HG02840 (cell line): ENCODE results near the gene SBF2.

Source experiments
- ATAC-seq: cut with Tn5 transposase; IDR thresholded peaks from one replicate; pipeline ENCODE4 v1.9.1; 2021; ENCODE audit warnings: mild to moderate bottlenecking, moderate library complexity, moderate number of reproducible peaks; ENCODE audit not compliant: unreplicated experiment, low FRiP score

SBF2 gene

DNA sequence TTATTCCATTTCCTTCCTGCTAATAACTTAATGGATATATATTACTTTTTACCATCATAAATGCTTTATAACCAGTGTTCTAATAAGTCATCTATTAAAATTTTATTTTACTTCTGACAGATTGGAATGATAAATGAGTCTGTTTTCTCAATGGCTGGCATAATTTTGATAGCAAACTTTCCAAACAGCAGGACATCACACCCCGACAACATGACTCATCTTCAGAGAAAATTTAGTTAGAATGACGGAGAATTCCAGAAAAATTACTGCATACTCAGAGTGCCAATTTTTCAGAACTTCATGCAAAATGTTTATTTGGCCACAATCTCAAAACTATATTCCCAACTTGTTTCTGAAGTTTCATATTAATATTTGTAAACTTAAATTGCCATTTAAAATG is 455.8 kb downstream of the SBF2 start:
- ATAC-seq = no peak

GRCh38 chr11:9834291-9834690 is 459.7 kb downstream of the SBF2 start:
- ATAC-seq = no peak

- ATAC-seq = no peak
Measured at GRCh38 chr11:9831122-9831521, 462.9 kb downstream of the SBF2 start.

GRCh38 chr11:9827708-9828107 is 466.3 kb downstream of the SBF2 start:
- no peak for ATAC-seq

DNA sequence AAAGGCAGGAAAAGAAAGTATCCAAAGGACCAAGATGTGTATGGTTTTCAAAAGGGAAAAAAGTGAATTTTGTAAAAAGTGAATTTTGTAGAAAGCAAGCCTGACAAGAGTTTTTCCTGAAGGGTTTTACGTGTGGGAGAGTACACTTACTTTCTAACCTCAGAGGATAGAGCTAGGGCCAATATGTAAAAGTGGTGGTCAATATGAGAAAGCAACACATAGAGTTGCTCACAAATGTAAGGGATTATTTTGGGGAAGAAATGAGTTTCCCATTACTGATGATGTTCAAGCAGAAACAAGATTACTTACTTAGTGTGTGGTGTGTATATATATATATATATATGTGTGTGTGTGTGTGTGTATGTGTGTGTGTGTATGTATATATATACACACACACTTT is 467.6 kb downstream of the SBF2 start:
- no peak for ATAC-seq

GRCh38 chr11:9825895-9826294 is 468.1 kb downstream of the SBF2 start:
- no peak for ATAC-seq

DNA sequence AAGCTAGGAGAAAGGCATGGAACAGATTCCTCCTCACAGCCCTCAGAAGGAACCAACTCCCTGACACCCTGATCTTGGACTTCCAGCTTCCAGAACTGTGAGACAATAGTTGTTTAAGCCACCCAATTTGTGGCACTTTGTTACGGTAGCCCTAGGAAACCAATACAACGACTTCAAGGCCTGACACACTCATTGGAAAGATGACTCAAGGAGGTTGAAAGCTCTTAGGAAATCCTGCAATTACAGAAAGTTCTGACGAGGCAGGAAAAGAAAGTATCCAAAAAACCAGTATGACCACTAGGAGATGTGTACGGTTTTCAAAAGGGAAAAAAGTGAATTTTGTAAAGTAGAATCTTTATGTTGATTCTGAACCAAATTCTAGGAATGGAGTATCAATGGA is 468.7 kb downstream of the SBF2 start:
- no peak for ATAC-seq

GRCh38 chr11:9823887-9824385 is 470.1 kb downstream of the SBF2 start:
- ATAC-seq = no peak

DNA sequence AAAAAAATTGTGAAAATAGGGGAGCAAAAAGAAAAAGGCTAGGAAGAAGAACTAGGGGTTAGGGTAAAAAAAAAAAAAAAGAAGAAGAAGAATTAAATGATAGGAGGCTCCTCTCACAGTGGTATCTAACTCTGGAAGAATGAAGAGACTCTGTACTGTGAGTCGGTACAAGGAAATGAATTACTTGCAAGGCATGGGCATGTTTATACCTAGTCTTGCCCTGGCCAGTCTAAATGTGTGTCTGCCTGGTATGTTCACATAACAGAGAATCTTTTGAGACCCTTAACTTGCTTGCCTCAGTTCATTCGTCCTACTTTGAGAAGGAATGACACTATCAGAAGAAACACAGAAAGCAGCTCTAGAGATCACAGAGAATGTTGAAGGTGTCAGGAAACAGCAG is 470.6 kb downstream of the SBF2 start:
- no peak for ATAC-seq

GRCh38 chr11:9821008-9821752 is 472.8 kb downstream of the SBF2 start:
- no peak for ATAC-seq

DNA sequence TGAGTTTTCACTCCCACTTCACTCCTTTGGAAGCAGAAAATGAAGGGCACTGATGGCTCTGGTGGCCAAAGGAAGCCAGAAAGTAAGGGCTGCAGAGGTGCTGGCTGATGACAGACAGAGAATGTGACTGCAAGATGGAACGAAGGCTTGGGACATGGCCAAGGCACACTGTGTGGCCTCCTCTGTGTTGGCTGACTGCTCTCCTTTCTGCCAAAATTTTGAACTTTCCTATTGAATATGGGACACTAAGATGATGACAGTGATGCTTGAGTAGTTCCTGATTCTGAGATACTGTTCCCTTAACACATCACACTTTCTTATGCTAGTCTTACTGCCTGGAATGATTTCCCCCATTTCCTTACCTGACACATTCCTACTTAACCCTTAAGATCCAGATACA is 473.8 kb downstream of the SBF2 start:
- no peak for ATAC-seq

DNA sequence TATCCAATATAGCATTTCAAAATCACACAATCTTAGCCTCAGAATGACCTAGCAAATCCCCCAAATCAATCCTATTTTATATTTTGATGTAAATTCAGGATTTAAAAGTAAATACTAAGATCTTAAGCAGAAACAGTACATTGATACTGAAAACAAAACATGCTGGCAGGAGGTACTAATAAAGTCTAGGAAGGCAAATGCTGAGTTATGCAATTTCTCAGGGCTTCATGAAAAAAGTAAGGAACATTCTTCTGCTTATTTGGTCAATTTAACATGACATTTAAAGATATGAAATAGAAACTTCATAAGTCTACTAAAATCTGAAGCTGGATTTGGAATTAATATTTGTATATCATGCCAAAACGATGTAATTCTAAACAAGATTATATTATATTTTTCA is 476.8 kb downstream of the SBF2 start:
- ATAC-seq = no peak

DNA sequence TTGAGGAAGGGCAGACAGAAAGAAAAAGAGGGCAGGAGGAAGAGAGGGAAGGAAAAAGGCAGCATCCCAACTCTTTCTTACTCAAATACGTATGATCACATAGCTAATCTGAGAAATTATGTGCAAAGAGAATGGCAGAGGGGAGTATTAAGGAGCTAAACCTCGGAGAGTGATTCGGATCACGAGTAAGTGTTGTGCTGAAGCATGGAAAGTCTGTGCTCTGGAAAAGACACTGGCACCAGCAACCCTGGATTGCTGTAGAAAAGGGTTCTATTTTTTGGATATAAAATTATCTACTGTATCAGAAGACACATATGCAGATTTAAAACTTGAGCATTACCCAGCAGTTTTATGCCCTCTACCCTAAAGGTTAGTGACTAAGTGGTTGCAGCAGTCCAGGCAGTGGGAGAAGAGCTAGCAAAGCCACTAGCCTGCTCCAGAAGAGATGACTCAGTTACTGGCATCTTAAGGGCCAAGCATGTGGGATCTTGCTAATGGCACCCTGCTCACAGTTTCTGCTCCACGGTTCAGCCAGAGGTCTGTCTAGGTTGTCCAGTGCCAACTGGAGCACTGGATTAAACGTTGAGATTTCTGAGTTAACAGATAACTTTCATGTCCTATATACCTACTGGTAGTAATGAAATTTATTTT is 478.4 kb downstream of the SBF2 start:
- ATAC-seq = no peak

GRCh38 chr11:9814108-9814507 is 479.9 kb downstream of the SBF2 start:
- ATAC-seq = no peak

- ATAC-seq = no peak
Measured at GRCh38 chr11:9808943-9809342, 485.1 kb downstream of the SBF2 start.

DNA sequence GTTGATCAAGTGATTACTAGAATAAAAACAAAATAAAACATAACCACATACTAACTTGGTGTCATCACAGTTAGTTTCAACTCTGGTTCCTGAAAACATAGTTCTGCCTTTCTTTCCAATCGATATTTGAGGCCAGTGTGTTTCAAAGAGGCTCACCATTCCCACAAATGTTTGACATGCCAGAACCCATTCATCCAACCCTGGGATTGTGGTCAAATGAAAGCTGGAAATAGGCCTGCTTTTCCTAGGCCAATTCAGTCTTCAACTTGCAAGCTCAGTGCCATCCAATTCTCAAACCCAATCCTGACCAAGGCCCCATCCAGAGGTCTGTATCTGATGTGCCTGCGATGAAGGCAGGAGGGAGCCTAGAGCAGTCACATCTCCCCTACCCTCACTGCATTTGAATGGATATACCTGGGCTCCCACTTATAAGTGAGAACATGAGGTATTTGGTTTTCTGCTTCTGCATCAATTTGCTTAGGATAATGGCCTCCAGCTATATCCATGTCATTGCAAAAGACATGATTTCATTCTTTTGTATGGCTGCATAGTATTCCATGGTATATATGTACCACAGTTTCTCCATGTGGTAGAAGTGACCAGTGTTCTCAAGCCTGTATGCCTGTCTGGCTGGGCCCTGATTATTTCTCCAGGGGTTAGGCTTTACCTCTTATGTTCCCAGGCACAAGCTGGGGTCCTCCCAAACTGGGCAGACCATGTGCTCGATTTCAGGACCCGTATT is 486.9 kb downstream of the SBF2 start:
- ATAC-seq = no peak

- no peak for ATAC-seq
Measured at GRCh38 chr11:9804419-9804902, 489.6 kb downstream of the SBF2 start.

GRCh38 chr11:9803685-9804418 is 490.2 kb downstream of the SBF2 start:
- ATAC-seq = no peak

GRCh38 chr11:9802291-9802861 is 491.6 kb downstream of the SBF2 start:
- ATAC-seq = no peak

- ATAC-seq = no peak
Measured at GRCh38 chr11:9799886-9800285, 494.1 kb downstream of the SBF2 start.
